Fibroblast of skin of back (primary cell): ENCODE data around the gene PSD4.

ENCODE experiments used
- DNase-seq: peaks from one replicate; pipeline ENCODE4 v3.0.0-alpha.2; 2013

Gene PSD4

DNA sequence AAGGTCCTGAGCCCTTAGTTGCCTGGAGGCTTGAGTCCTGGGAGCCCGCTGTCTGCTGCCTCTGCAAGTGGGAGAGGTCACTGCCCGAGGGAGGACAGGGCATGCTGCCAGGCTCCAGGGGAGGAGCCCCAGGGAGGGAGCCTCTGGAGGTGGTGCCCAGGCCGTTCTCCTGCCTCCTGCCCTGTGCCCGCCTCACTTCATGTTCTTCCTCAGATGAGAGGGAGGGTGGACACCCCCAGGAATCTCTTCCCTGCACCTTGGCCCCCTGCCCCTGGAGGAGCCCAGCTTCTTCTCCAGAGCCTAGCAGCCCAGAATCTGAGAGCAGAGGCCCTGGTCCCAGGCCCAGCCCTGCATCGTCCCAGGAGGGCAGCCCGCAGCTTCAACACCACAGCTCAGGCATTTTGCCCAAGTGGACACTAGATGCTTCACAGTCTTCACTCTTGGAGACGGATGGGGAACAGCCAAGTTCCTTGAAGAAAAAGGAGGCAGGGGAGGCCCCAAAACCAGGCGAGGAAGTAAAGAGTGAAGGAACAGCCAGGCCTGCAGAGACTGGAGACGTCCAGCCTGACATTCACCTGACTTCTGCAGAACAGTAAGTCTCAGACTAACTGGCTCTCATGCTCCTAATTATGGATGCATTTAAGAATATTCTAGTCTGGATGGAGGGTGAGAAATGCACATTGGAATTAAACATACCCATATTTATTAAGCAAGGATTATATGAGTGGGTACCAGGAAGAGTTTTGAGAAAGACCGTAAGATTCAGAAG is 12.1 kb downstream of the PSD4 start:
- no peak for DNase-seq

DNA sequence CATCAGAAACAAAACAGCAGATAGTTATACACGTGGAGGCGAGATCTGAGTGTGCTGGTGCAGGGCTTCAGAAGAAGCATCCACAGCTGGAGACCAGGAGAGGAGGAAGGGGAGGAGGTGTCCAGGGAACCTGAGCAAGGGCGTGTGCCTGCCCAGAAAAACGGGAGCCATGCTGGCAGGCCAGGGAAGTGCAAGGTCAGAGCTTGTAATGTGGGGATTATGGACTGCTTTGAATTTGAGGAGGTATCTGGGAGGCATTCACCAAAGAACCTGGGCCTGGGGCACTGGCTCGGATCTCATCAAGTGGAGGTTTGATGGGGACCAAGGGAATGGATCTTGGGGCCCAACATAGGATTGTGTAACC is 12.6 kb downstream of the PSD4 start:
- no peak for DNase-seq

DNA sequence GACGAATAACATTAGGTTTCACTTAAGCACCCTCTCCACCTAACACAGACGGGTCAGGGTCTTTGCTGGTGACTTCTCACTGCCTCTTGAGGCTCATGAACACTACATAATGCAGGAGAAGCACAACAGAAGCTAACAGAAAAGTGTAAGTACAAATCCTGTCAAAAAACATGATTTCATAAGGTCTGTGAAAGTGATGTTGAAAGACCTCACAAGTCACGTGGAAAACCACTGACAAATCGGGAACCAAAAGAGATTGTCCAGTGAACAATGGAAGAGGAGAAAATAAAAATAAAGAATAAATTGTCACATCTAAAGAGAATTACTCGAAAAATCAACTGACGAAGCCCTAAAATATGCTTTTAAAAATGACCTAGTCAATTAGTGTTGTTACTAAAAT is 14.0 kb downstream of the PSD4 start:
- DNase-seq, result no peak

DNA sequence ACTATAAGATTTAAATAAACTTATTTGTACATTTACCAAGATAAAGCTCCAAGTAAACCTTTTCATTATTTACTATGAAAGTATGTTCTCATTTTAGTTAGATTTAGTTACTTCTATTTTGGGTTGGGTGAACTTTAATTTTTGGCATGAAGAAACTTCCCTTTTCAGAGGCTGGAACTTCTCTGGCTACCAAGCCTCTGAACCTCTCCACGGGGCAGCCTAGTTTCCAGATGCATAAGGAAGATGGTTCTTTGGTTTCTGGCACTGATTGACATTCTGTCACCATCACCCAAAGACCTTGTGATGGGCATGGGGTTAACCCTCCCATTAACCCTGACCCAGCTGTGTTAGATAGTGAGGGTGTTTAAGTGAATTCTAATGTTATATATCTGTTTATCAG is 17.1 kb downstream of the PSD4 start:
- DNase-seq, result no peak

DNA sequence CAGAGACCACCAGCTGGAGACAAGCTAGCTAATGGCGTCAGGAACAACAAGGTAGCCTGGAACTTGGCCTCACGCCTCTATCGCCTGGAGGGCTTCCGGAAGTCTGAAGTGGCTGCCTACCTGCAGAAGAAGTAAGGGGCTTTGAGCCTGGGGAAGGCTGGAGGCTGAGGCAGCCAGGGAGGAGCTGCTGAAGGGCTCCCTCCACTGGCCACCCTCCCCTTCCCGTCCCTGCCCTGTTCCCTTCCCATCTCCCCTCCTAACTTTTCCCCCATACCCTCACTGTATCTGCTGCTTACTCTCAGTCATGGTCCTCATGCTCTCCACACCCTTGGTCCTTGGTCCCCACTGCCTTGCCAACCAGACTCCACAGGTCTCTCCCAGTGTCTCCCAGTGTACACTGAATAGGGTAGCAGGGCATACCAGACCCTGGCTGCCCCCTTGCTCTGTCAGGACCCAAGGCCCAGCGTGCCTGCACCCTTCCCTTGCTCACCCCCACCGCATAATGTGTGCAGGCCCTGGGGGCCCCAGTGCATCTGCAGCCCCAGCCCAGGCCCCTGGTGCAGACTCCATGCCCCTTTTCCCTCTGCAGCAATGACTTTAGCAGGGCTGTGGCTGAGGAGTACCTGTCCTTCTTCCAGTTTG is 18.8 kb downstream of the PSD4 start:
- no peak for DNase-seq

DNA sequence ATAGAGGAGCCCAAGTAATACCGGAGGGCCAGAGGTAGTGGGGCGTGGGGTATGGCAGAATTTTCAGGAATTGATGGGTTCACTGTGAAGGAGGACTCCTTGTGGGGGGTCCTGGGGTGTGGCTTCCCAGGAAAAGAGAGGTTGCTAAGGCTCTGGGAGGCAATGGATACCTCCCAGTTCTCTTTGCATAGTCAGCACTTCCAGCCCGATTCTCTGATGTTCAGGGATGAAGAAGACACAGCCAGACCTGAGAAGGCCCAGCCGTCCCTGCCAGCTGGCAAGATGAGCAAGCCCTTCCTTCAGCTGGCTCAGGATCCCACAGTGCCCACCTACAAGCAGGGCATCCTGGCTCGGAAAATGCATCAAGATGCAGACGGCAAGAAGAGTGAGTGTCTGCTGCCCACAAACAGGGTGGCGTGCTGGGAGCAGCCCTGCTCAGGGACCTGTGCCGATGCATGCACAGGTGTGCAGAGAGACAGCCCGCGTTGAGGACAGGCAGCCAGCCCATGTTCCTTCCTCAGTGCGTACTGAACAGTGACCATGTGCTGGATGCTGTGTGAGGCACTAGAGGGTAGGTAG is 22.2 kb downstream of the PSD4 start:
- DNase-seq, result no peak

DNA sequence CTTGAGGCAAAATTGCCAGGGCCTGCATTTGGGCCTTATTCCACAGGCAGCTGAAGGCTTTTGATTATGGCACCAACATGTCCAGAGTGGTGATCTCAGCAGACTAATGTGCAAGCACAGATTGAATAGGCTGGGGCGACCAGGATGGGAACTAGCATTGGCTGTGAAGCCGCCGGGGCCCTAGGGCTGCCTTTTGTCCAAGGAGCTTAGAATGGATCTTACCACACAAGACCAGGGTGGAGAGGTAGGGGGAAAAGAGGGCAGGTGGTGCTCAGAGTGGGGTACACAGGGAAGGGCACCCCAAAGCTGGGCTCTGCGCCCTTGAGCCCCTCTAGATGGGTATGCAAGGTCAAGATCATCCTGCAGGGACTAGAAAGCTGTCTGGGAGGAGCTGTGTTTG is 23.1 kb downstream of the PSD4 start:
- DNase-seq, result no peak

DNA sequence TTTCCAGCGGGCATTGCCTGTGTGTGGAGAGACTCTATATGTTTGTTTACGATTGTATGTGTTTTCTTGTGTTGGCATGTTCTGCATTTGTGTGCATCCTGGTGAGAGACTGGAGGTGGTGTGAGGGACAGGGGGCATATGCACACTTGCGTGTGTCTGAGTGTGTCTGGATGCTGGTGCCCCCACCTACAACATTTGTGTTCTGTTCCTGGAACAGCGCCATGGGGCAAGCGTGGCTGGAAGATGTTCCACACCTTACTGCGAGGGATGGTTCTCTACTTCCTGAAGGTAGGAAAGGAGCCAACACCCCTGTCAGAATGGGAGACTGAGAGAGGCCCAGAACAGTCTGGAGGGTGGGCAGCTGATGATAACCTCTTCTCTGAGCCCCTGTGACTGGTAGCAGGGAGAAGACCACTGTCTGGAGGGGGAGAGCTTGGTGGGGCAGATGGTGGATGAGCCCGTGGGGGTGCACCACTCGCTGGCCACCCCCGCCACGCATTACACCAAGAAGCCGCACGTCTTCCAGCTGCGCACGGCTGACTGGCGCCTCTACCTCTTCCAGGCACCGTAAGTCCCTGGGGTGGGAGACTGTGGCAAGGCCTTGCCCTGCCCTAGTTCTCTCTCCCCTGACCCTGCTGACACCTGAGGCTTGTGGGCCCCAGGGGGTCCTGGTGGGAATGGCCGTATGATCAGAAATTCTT is 23.7 kb downstream of the PSD4 start:
- DNase-seq, result no peak

DNA sequence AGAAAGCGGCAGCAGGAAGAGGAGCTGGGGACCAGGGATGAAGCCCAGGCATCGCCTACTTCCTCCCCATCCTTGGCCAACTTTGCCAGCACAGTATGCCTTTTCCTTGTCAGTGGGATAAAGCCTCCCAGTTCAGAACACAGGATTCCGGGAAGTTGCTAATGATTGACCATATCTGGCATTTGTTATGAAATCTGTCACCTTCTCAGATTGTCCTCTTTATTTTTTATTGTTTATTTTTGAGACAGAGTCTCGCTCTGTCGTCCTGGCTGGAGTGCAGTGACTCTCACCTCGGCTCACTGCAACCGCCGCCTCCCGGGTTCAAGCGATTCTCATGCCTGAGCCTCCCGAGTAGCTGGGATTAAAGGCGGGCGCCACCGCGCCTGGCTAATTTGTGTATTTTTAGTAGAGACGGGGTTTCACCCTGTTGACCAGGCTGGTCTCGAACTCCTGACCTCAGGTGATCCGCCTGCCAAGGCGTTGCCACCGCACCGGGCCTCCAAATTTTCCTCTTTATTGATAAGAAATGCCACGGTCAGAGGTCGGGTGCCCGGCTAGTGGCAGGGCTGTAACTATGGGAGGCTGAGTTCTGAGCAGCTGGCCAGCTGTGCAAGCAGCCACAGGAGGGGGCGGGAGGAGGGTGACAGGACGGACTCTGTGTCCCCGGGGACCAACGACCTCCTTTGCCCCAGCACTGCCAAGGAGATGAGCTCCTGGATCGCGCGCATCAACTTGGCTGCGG is 24.4 kb downstream of the PSD4 start:
- no peak for DNase-seq

DNA sequence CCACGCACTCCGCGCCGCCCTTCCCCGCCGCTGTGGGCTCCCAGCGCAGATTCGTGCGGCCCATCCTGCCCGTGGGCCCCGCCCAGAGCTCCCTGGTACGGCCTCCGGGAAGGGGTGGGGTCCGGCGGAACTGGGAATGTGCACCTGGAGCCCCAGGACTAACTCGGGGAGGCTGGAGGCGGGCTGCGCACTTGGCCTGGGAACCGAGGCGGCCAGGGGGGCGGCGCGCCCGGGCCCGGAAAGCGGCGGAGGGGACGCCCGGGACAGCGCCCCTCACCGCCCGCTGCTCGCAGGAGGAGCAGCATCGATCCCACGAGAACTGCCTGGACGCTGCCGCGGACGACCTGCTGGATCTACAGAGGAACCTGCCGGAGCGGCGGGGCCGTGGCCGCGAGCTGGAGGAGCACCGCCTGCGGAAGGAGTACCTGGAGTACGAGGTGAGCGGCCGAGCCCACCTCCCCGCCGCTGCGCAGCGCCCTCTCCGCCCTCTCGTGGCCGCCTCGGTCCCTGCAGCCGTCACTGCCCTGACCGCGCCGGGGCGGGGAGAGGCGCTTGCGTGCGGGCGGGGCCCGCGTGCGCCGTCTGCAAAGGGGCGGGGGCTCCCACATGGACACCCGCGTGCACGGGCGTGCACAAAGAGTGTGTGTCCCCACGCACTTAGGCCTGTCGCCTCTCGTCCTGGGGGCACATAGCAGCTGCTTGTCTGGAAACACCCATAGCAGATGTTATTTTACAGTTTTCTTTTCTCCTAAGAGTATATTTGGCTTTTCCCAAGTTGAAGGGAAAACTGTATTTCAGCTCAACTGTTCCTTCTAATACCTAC is 25.2 kb downstream of the PSD4 start:
- peak; percentile 73 for DNase-seq

DNA sequence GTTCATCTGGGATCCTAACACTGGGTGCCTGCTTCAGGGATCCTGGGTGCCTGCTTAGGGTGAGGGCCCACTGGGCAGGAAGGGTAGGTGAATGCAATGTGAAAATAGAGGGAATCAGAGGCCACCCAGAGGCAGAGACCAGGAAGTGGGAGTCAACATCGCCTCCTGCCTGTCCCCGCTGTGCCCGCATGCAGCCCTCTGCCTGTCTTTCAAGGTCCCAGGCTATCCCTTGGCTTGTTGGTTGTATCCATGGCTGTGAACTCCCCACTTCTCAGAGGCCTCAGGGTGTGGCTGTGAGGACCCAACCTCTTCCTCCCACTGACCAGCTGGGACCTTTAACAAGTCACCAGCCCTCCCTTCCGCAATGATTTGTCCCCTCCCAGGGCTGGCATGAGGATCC is 26.5 kb downstream of the PSD4 start:
- no peak for DNase-seq

DNA sequence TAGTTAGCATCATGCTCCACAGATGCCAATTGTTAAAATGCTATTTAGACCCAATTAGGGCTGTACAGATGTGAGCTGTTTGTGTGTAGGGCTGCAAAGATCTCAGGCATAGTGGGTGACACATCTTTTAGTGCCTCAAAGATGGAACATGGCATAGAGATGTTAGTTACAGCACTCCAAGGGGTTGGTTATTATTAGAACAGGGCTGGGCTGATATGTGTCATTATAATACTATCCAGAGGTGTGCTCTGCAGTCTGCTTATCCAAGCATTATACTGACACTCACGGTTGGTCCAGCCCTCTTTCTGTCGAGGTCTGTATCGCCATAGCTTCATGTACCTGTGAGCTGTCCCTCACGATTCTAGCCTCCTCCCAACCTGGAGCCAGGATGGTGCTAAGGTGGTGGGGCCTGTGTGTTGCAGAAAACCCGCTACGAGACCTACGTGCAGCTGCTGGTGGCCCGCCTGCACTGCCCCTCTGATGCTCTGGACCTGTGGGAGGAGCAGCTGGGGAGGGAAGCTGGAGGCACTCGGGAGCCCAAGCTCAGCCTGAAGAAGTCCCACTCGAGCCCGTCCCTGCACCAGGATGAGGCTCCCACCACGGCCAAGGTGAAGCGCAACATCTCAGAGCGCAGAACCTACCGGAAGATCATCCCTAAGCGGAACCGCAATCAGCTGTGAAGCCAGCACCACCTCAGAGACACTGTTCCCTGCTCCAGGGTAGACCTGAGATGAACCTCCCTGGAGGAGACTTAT is 27.1 kb downstream of the PSD4 start:
- no peak for DNase-seq

DNA sequence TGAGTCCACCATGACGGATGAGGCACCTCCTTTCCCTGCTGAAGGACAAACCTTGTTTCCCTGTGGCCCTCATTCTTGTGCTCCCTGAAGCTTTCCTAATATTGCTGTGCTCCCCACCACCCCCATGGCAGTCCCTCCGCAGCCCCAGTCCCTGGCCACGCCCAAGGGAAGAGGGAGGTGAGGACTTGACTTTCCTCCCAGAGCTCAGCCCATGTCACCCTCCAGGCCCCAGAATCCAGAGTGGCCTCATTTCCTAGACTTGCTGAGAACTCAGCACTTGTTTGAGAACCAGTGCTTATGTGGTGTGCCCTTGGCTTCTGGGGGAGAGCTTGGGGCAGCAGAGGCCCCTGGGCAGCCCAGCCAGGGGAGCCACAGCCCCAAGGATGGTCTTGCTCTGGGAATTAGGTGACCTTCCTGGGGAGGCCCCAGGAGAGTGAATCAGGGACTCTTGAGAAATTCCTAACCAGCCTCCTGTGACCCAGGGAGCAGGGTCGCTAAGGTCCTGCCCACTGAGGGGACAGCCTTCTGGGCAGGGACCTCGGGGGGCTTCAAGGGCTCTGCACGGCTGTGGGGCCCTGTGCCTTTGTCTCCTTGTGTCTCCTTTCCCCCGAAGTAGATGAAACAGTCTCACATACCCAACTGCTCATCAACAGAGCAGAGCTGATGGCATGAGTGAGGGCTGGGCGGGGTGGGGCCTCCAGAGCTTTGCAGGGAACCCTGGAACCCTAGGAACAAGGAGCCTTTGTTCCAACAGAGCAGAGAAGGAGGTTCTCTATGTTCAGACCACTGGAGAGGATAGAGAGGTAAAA is 27.9 kb downstream of the PSD4 start:
- no peak for DNase-seq

DNA sequence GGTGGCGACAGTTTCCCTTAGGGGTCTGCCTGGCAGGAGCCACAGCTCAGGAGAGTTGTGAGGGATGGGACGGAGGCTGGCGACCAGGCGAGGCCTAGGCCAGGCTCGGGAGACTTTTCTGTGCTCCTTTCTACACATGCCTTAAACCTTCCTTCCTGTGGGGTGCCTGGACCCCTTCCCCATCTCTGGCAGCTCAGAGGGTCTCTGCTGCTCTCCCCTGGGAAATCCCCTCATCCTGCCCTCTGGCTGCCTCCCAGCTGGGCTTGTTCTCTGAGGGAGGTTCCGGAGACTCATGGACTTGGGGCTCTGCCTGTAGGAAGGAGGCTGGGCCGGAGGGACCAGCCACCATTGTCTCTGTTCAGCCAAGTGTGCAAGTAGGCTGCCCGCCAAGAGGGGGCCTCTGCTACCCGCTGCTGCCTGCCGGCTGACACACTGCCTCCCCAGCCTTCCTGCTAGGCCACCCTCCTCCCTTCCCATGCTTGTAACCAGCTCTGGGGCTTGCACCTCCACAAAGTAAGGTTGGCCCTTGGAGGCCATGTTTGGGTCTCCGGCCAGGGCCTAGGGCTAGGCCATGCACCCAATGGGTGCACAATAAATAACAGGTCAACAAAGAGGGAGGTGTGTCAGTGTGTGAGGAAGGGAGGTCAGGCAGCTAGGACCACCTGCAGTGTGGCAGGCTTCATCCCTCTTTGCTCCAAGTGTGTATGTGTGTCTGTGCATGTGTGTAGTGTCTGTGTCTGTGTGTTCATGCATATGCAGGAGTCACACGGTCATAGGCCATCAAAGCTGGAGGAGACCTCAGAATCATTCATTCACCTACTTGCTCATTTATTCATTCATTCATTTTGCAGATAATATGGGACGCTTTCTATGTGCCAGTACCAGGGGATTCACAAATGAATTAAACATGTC is 28.8 kb downstream of the PSD4 start:
- no peak for DNase-seq

DNA sequence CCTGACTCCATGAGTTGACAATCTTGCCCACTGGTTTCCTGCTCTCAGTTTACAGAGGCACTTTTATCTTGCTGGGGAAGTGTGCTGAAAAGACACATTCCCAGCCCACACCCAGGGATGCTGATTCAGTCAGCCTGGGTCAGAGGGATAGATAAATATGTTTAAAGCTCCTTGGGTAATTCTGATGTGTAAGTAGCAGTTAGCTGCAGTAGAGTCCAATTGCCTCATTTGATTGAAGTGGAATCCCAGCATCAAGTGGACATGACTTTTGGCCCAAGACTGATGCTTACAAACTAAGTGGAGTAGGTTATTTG is 29.4 kb downstream of the PSD4 start:
- DNase-seq, result peak; percentile 27

DNA sequence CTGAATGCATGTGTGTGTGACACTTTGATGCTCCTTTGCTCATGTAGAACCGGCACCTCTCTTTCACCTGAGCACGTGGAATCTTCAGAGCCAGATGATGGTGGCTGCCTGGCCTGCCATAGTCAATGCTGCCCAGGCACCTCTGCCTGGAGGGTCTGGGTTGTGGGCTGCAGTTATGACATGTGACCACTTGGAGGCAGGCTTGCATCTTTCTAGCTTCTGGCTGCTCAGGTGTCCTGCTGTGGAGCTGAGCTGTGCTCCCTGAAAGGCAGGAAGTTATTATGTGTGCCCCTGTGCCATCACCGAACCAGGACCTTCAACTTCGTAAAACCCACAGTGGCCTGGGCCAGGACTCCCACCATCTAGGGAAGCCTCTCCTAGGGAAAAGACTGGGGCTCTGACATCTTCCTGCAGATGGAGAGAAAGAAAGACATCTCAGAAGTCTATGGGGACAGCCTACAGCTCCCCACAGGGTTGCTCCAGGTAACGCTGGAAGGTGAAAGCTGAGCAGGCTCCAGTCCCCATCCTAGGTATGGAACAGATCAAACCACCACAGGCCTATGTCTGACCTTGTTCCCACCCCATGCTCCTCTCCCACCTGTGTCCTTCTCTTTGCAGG is 30.2 kb downstream of the PSD4 start:
- DNase-seq, result peak; percentile 73

DNA sequence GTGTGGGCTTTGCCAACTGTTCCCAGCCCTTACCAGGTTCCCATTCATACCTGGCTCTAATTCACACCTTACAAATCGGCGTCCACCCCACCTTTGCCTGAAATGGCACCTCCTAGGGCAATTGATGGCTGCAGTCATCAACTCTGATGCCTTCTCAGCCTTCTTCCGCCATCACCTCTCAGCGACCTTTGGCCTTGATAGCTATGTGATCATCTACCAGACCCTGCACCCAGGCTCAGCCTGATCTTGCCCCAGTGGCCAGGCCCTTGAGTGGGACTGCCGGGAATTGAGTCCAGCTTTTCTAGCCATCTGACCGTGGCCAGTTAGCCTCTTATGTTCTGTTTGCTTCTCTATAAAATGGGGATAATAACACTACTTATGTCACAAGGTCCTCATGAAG is 32.5 kb downstream of the PSD4 start:
- no peak for DNase-seq

DNA sequence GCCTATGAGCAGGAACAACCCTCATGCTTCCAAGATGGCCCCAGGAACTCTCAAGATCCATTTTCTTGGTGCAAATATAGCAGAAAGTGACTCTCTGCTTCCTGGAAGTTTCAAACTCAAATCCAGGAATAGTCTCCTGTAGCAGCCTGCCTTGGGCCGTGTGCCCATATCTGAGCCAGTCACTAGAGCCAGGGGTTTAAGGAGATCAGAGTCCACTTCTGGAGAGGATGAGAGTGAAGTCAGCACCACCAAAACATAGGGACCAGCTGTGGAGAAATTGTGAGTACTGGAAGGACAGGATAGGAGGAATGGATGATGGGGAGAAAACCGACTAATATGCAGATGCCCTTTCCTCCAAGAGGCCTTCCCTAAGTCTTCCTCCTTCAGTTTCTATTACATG is 33.2 kb downstream of the PSD4 start:
- DNase-seq, result no peak

DNA sequence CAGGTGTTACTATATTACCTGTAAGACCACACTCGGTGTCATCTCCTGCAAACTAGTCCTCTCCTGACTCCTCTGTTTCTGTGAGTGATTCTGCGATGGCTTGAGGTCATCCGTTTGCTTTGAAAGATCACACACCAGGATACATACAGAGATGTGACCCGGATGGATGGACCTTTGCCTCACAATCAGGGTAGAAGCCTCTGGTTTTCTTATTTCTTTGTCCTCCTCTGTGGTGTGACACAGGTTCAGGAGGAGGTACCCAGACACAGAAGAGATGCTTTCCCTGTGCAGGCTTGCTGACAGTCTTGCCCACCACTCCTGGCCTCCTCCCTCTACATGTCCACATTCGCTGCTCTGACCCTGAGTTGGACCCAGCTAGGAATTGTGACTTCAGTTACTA is 34.6 kb downstream of the PSD4 start:
- no peak for DNase-seq
